A549 (cell line): ENCODE results near the gene ZMYND8. TPM values are rescaled to one million over a fixed set of nuclear protein-coding genes. Genes with fewer than 3 reads are reported as not detected.

Experiments
- ATAC-seq, 2 experiments: fragments of 200-7000 bp in 1 of 2; fragments of >200 bp in 1 of 2; cut with Nextera tagmentation in 1 of 2; cut with Tn5 transposase in 1 of 2; 3 replicates each; pipeline versions ENCODE4 v1.8.0 to v1.9.1; 2018 to 2020; ENCODE audit warnings: mild to moderate bottlenecking in 1 of 2, moderate library complexity in 1 of 2
- CTCF ChIA-PET: fragments of 300-600 bp; sonication (Branson Sonifier 250); formaldehyde crosslinking; extraction: SDS; loops from one replicate; lab custom pipeline; 2021; ENCODE audit warnings: antibody characterized with exemption, inconsistent platforms; lab: Yijun Ruan, JAX
- POLR2A ChIA-PET: fragments of 350-600 bp; formaldehyde crosslinking; extraction: SDS; loops from one replicate; lab custom pipeline; 2021; ENCODE audit warnings: antibody characterized with exemption, inconsistent platforms; lab: Yijun Ruan, JAX
- DNase-seq, 2 experiments: peaks; one replicate each; pipeline versions ENCODE4 v3.0.0 to v3.0.0-alpha.2; 2011 to 2016; ENCODE audit warnings: low read depth in 1 of 2, low spot score in 1 of 2
- FAIRE-seq: peaks from 2 replicates; lab custom pipeline; 2011; peaks lifted over from hg19 to GRCh38; lab: Jason Lieb, UNC
- H3K27ac ChIP-seq, 2 experiments: fragments of >200 bp; sonication (Bioruptor Twin); formaldehyde crosslinking; 3 replicates each; pipeline ENCODE4 v1.5.1; 2016 to 2017
- H3K4me1 ChIP-seq: fragments of >200 bp; sonication (Bioruptor Twin); formaldehyde crosslinking; 3 replicates; pipeline ENCODE4 v1.6.1; 2016
- H3K4me2 ChIP-seq: fragments of >200 bp; sonication (Bioruptor Twin); formaldehyde crosslinking; 3 replicates; pipeline ENCODE4 v1.6.1; 2016
- H3K4me3 ChIP-seq: fragments of >200 bp; sonication (Bioruptor Twin); formaldehyde crosslinking; 3 replicates; pipeline ENCODE4 v1.5.1; 2016
- H3K9me3 ChIP-seq: fragments of >200 bp; sonication (Bioruptor Twin); formaldehyde crosslinking; 3 replicates; pipeline ENCODE4 v1.6.1; 2016
- BCL3 ChIP-seq: fragments of >200 bp; sonication (Bioruptor Twin); formaldehyde crosslinking; IDR thresholded peaks from 3 replicates; pipeline ENCODE4 v1.6.1; 2016
- CBX2 ChIP-seq: fragments of 200-600 bp; sonication (generic); IDR thresholded peaks from 2 replicates; pipeline ENCODE4 v1.6.1; 2016; ENCODE audit warnings: low read depth, mild to moderate bottlenecking, borderline replicate concordance
- CEBPB ChIP-seq, 2 experiments: fragments of >200 bp in 1 of 2; sonication (Bioruptor Twin) in 1 of 2; formaldehyde crosslinking in 1 of 2; IDR thresholded peaks; 2 replicates each; pipeline ENCODE4 v1.6.1; 2012 to 2016
- CHD2 ChIP-seq: fragments of 150-350 bp; IDR thresholded peaks from 2 replicates; pipeline ENCODE4 v1.6.1; 2014; ENCODE audit warnings: low read length; ENCODE audit not compliant: partially characterized antibody
- EHMT2 ChIP-seq: fragments of 200-600 bp; sonication (generic); IDR thresholded peaks from 2 replicates; pipeline ENCODE4 v1.6.1; 2016; ENCODE audit warnings: antibody characterized with exemption, low read depth, mild to moderate bottlenecking, moderate library complexity
- ESRRA ChIP-seq: fragments of 150-350 bp; IDR thresholded peaks from 2 replicates; pipeline ENCODE4 v1.6.1; 2014; ENCODE audit warnings: mild to moderate bottlenecking, low read length, borderline replicate concordance
- FOXS1 ChIP-seq: fragments of 250-450 bp; sonication (Bioruptor Pico); IDR thresholded peaks from 2 replicates; pipeline ENCODE4 v1.5.0; 2020; ENCODE audit warnings: mild to moderate bottlenecking, moderate library complexity
- GATA3 ChIP-seq: IDR thresholded peaks from 2 replicates; pipeline ENCODE4 v1.6.1; 2012; ENCODE audit warnings: borderline replicate concordance
- HEYL ChIP-seq: fragments of 250-450 bp; sonication (Bioruptor Pico); IDR thresholded peaks from 2 replicates; pipeline ENCODE4 v1.8.0; 2021; ENCODE audit warnings: mild to moderate bottlenecking, moderate library complexity
- HOXB5 ChIP-seq: fragments of 250-450 bp; sonication (Bioruptor Pico); IDR thresholded peaks from 2 replicates; pipeline ENCODE4 v1.5.0; 2020; ENCODE audit warnings: mild to moderate bottlenecking, moderate library complexity
- JUN ChIP-seq, 2 experiments: fragments of >200 bp; sonication (Bioruptor Twin); formaldehyde crosslinking; IDR thresholded peaks; 2 replicates in 1 of 2; 3 replicates in 1 of 2; pipeline ENCODE4 v1.6.1; 2016 to 2017
- KDM5A ChIP-seq: fragments of 200-600 bp; sonication (generic); IDR thresholded peaks from 2 replicates; pipeline ENCODE4 v1.6.1; 2016; ENCODE audit warnings: antibody characterized with exemption, mild to moderate bottlenecking
- MAFK ChIP-seq: fragments of 450-650 bp; IDR thresholded peaks from 2 replicates; pipeline ENCODE4 v1.6.1; 2014; ENCODE audit not compliant: partially characterized antibody
- NR3C1 ChIP-seq: fragments of >200 bp; sonication (Bioruptor Twin); formaldehyde crosslinking; IDR thresholded peaks from 3 replicates; pipeline ENCODE4 v1.6.1; 2017
- POLR2A ChIP-seq: IDR thresholded peaks from 2 replicates; pipeline ENCODE4 v1.6.1; 2012; ENCODE audit warnings: mild to moderate bottlenecking, low read length
- RCOR1 ChIP-seq: fragments of 150-350 bp; IDR thresholded peaks from 2 replicates; pipeline ENCODE4 v1.6.1; 2014; ENCODE audit warnings: antibody characterized with exemption, low read length, low read depth
- RFX5 ChIP-seq: fragments of 450-650 bp; IDR thresholded peaks from 2 replicates; pipeline ENCODE4 v1.7.1; 2014; ENCODE audit warnings: antibody characterized with exemption, mild to moderate bottlenecking, moderate library complexity
- RNF2 ChIP-seq: fragments of 200-600 bp; sonication (generic); IDR thresholded peaks from 2 replicates; pipeline ENCODE4 v1.6.1; 2016; ENCODE audit warnings: low read depth, mild to moderate bottlenecking, antibody characterized with exemption, moderate library complexity, borderline replicate concordance
- TFCP2L1 ChIP-seq: fragments of 250-450 bp; sonication (Bioruptor Pico); IDR thresholded peaks from 2 replicates; pipeline ENCODE4 v1.5.0; 2021; ENCODE audit warnings: mild to moderate bottlenecking
- ZC3H11A ChIP-seq: fragments of 450-650 bp; IDR thresholded peaks from 2 replicates; pipeline ENCODE4 v1.6.1; 2014; ENCODE audit warnings: antibody characterized with exemption, mild to moderate bottlenecking
- ZNF302 ChIP-seq: fragments of 250-450 bp; sonication (Bioruptor Pico); IDR thresholded peaks from 2 replicates; pipeline ENCODE4 v1.9.0; 2021; ENCODE audit warnings: inconsistent platforms, mild to moderate bottlenecking, moderate library complexity
- WGBS: methylation state at CpG from one replicate; pipeline ENCODE4 v1.1.6; 2017; ENCODE audit errors: missing lambda C conversion rate; 5-methylcytosine and 5-hydroxymethylcytosine counted together
- polyA plus RNA-seq, 4 experiments: library from polyadenylated mRNA; depleted of rRNA in 3 of 4; stranded (reverse); fragments of >200 nt; fragmentation: RNase III in 1 of 4; extraction: RNeasy Plus Mini Kit Qiagen cat#74134 plus additional on column Dnase treatment in 1 of 4; gene quantifications; 2 replicates in 3 of 4; 3 replicates in 1 of 4; pipeline ENCODE4 v1.2.3, GENCODE V29; 2011 to 2017
- TF ChIP-seq, protein P1 (sequence below): IDR thresholded peaks from 2 replicates; pipeline ENCODE4 v1.6.1; 2012

The ZMYND8 gene
- polyA plus RNA-seq, 2 of the 4 experiments (the other 2 are of a cell fraction): 10.4 to 24.9 TPM

- no peak for FAIRE-seq
- ChIA-PET POLR2A (no interaction called here), CTCF (interaction anchor here (0.6 to 2.0 kb wide), 5 partner anchors 9 to 148 kb away, joined by 3 to 9 read pairs (median 5); no protein-coding TSS in a partner anchor)
- no peak overlapping the region for H3K27ac ChIP-seq
- TF ChIP-seq GATA3 (no peak), JUN (IDR thresholded peaks at IDR 0.05) (no peak), CBX2 (no peak), BCL3 (no peak), TFCP2L1 (no peak), ESRRA (no peak)
- no peak for DNase-seq
- WGBS: 92% methylated on average over 14 of the region's 14 CpGs
- no peaks in the 10 kb centered on the region for H3K9me3 ChIP-seq
- peaks cover 5% of the 10 kb centered on the region; the same call in 1 of the 3 replicates for H3K4me1 ChIP-seq
- no peak overlapping the region for H3K4me2 ChIP-seq
- H3K4me3 ChIP-seq: no peak overlapping the region
- ATAC-seq: no peak
Measured at GRCh38 chr20:47235853-47236638, 120.5 kb downstream of the ZMYND8 start.

- POLR2A ChIA-PET: no interaction called here
- Histone ChIP-seq H3K4me1 (peaks cover 5% of the 10 kb centered on the region; the same call in 1 of the 3 replicates), H3K4me2 (no peak overlapping the region), H3K27ac (no peak overlapping the region), H3K9me3 (no peaks in the 10 kb centered on the region), H3K4me3 (no peak overlapping the region)
- no peak for ATAC-seq
- FAIRE-seq: no peak
- DNase-seq: no peak
- CTCF ChIA-PET: interaction anchor here (1.3 to 2.0 kb wide), 2 partner anchors 38 to 149 kb away, joined by 5 to 8 read pairs; no protein-coding TSS in a partner anchor
- TF ChIP-seq, protein P1, sequence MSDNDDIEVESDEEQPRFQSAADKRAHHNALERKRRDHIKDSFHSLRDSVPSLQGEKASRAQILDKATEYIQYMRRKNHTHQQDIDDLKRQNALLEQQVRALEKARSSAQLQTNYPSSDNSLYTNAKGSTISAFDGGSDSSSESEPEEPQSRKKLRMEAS: no peak
- TF ChIP-seq RFX5 (no peak), KDM5A (no peak), NR3C1 (no peak), ZC3H11A (no peak), RCOR1 (no peak), CEBPB (IDR thresholded peaks at IDR 0.05) (no peak), HOXB5 (CRISPR knock-in tag) (no peak), HEYL (CRISPR knock-in tag) (no peak), TFCP2L1 (no peak), BCL3 (no peak), RNF2 (no peak), CHD2 (no peak), FOXS1 (CRISPR knock-in tag) (no peak), MAFK (no peak), ZNF302 (no peak), EHMT2 (no peak), JUN (IDR thresholded peaks at IDR 0.05) (no peak), POLR2A (no peak)
- 81% methylated on average over 6 of the region's 6 CpGs for WGBS
Measured at GRCh38 chr20:47235111-47235510, 121.4 kb downstream of the ZMYND8 start.
